HT1080 (cell line): ENCODE results near the gene SLC5A6. TPM values are rescaled to one million over a fixed set of nuclear protein-coding genes. Genes with fewer than 3 reads are reported as not detected.

Experiments
- DNase-seq: peaks from one replicate; pipeline ENCODE4 v3.0.0-alpha.2; 2015; ENCODE audit warnings: low read depth
- polyA plus RNA-seq, 2 experiments: library from polyadenylated mRNA; depleted of rRNA; stranded (reverse); fragments of >200 nt; gene quantifications; 2 replicates each; pipeline ENCODE4 v1.2.3, GENCODE V29; 2015
- total RNA-seq: library from RNA; depleted of rRNA; stranded (reverse); fragments of >200 nt; shearing (Covaris generic); gene quantifications from 2 replicates; pipeline ENCODE4 v1.2.3, GENCODE V29; 2014; rRNA removed

The SLC5A6 gene
- 77.9 and 82.0 TPM in 2 replicates for total RNA-seq
- 24.6 and 28.3 TPM in 2 replicates for polyA plus RNA-seq (2015; cell fraction: cytosol; rRNA removed)
- 102 and 128 TPM in 2 replicates for polyA plus RNA-seq (2015; cell fraction: nucleus; rRNA removed)

GRCh38 chr2:27211943-27212625 is at the start of gene SLC5A6, which contains the start of gene ATRAID:
TSS of gene SLC5A6 (minus strand) at chr2:27212268. CDS start at chr2:27207650, 4,618 bp downstream.
TSS of gene ATRAID (plus strand) at chr2:27212041. CDS start at chr2:27212369, 328 bp downstream.
- peak; percentile 86 for DNase-seq

GRCh38 chr2:27261241-27261925 is 49.3 kb upstream of the SLC5A6 start:
- peak; percentile 26 for DNase-seq

GRCh38 chr2:27258051-27258450 is 46.0 kb upstream of the SLC5A6 start:
- DNase-seq: no peak

DNA sequence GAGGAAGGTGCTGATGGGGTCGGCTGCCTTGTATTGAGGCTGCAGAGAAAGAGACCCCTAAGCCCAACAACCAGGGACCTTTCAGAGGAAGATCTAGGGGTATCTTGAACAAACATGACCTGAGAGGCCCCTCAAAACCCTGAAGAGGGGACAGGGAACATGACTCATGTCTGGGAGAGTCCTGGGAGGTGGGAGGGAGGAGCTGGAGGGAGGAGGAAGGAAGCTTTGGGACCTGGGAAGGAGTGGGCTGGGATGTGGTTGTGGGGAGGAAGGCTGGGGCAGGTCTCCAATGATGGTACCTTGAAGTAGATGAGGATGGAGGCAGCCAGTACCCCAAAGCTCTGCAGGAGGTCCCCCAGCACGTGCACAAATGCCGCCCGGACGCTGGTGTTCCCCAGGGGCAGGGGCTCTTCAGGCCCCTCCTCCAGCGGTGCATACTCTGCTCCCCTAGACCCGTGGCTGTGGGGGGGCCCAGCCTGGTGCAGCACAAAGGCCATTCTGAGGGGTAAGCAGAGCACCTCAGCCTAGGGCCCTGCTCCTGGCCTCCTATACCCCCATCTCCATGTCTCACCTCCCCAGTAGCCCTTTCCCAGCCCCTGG is 44.9 kb upstream of the SLC5A6 start:
- no peak for DNase-seq

DNA sequence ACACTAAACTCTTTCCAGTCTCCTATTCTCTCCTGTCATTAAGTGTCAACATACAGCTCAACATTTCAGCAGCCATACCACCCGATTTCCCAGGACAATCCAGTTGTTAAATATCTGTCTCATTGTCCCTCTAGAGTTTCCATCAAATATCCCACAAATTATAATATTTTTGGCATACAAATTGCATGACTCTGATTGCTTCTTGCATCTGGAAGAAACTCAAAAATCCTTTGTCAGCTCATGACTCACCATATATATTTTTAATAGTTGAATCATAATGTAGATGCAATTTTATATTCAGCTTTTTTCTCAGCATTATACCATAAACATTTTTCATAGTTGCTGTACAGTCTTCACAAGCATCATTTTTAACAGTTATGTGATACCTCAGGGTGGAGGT is 43.6 kb upstream of the SLC5A6 start:
- no peak for DNase-seq

DNA sequence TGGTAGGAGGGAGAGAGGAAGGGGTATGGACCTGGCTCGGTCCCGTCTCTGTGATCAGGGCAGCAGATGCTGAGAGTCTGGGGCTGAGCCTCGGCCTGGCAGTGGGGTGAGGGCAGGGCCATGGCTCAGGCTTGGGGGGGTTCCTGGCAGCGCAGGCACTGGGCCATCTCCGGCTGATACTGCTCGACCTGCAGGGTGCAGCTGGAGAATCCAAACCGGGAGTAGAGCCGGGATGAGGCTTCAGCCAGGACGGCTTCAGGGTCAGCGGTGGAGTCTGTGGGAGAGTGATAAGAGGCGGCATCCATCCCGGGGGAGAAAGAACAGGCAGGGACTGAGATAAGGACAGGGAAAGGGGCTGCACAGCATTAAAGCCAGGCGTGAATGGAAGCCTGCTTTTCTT is 43.1 kb upstream of the SLC5A6 start:
- DNase-seq: no peak

- no peak for DNase-seq
Observed at GRCh38 chr2:27251766-27252165, 39.7 kb upstream of the SLC5A6 start.

- no peak for DNase-seq
Observed at GRCh38 chr2:27250652-27251379, 38.7 kb upstream of the SLC5A6 start.

- DNase-seq: peak; percentile 33
Observed at GRCh38 chr2:27249891-27250651, 38.0 kb upstream of the SLC5A6 start.

GRCh38 chr2:27249159-27249890 is 37.3 kb upstream of the SLC5A6 start:
- DNase-seq: no peak

DNA sequence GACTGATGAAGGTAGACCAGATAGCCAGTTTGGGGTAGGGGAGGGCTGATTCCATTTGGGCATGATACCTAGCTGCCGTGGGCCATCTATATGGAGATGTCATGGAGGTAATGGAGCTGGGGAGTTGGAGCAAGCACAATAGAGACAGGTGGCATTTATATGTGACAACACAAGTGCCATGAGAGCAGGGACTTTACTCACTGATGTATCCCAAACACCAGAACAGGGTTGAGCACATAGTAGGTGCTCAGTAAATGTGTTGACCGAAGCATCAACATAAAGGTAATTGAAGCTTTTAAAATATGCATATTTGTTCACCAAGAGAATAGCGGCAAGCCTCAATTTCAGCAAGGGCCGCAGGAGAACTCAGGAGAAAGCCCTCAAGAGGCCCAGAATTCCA is 35.8 kb upstream of the SLC5A6 start:
- DNase-seq: no peak

DNA sequence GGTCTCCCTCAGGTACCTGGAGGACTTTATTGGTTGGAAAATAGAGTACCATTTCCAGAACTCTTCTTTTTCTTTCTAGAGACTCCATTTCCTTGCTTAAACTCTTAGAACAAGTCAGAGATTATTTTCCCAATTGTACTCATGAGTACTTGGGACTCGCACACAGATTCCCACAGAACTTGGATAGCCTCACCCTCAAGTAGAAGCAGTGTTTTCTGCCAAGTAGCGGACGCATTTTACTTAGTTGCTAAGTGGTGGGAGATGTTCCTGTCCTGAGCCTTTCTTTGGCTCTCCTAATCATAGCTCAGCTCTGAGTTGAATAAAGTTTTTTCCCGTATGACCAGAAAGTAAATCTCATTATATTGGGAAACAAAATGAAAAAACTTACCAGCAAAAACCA is 33.6 kb upstream of the SLC5A6 start:
- no peak for DNase-seq

- DNase-seq: no peak
Observed at GRCh38 chr2:27245116-27245515, 33.0 kb upstream of the SLC5A6 start.

DNA sequence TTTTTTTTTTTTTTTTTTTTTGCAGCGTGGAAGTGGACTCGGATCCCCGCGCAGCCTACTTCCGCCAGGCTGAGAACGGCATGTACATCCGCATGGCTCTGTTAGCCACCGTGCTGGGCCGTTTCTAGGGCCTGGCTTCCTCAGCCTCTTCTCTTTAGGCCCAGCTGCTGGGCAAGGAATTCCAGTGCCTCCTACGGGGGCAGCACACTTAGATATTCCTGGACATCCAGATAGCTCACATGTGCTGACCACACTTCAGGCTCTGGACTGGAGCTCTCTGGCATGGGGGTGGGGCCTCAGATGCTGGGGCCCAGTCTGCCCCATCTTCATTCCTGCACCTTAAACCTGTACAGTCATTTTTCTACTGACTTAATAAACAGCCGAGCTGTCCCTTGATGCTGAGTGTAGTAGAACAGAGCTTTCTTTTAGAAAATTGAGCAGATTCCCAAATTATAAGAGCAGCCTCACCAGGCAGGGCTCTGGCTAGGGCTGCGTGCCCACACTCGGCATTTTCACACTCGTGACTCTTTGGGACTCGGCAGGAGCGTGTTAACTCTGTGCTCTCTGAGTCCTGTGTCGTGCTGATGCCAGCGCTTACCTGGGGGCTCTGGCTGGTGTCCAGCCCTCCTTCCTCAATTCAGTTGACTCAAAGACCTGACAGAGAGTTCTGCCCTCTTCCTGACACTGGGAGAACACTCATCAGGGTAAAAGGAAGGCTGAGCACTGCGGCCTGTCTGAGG is 31.5 kb upstream of the SLC5A6 start:
- no peak for DNase-seq

- no peak for DNase-seq
Observed at GRCh38 chr2:27242614-27242951, 30.5 kb upstream of the SLC5A6 start.

- DNase-seq: no peak
Observed at GRCh38 chr2:27241761-27242613, 29.9 kb upstream of the SLC5A6 start.

DNA sequence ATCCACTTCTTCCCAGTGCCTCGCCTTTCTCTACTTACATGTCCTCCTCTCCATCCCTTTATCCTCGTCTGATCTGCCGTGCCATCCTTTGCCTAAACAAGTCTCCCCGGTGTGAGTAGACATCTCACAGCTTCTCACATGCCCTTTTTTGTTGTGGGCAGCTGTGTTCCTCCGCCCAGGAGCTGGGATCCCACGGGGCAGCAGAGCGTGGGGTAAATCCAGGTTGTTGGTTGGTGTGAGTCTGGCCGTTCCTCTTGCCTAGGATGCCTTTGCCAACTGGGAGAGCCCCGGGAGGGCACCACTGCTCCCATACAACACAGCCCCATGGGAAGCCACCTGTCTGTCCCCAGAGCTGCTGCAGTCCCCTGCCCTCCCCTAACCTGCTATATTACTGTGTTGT is 28.3 kb upstream of the SLC5A6 start:
- no peak for DNase-seq

DNA sequence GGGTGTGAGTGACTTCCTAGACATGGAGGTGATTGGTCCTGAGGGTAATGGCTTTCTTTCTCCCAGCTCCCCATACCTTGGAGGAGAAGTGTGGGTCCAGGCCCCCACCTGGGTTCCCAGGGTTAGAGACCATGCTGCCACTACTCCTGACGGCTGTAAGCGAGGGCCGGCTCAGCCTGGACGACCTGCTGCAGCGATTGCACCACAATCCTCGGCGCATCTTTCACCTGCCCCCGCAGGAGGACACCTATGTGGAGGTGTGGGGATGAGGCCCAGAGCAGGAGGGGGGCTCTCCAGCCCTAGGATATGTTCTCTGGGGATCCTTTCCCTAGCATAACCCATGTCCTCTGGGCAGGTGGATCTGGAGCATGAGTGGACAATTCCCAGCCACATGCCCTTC is 26.9 kb upstream of the SLC5A6 start:
- no peak for DNase-seq
